ENCODE measurements around the gene SIL1. TPM values are rescaled to one million over a fixed set of nuclear protein-coding genes. Genes with fewer than 3 reads are reported as not detected.

Gene SIL1
- total and polyA plus RNA-seq, 2 experiments from 2014 or later: 78.8 to 89.8 TPM

- TF ChIP-seq EZH2 (IDR thresholded peaks at IDR 0.05; ENCODE audit: insufficient read depth, poor library complexity, severe bottlenecking): no peak
- no peak for TF ChIP-seq EZH2phosphoT487 (IDR thresholded peaks at IDR 0.05; ENCODE audit: insufficient read depth, low read depth)
- Histone ChIP-seq H3K4me1 (ENCODE audit: insufficient read depth) (no peaks in the 10 kb centered on the region), H3K27me3 (replicated peaks; ENCODE audit: insufficient read depth) (no peaks in the 10 kb centered on the region), H3F3A (ENCODE audit: insufficient read depth) (no peaks in the 10 kb centered on the region), H3K36me3 (ENCODE audit: low read depth) (no peaks in the 10 kb centered on the region), H4K20me1 (ENCODE audit: insufficient read depth) (no peaks in the 10 kb centered on the region), H3K9me3 (ENCODE audit: low read depth) (no peaks in the 10 kb centered on the region), H3K27ac (no peak overlapping the region), H3K9me2 (ENCODE audit: insufficient read depth) (no peaks in the 10 kb centered on the region), H3K4me3 (no peak overlapping the region), H2AFZ (no peak overlapping the region), H3K79me2 (ENCODE audit: insufficient read depth) (peaks cover 61% of the 10 kb centered on the region), H3K4me2 (ENCODE audit: unreplicated experiment) (no peak overlapping the region), H3K9ac (no peak overlapping the region)
- DNase-seq: no peak
- 79 to 83% methylated on average over 5 of the region's 5 CpGs for WGBS, 2 experiments (ENCODE audit: low coverage in 1 of 2, low lambda C conversion rate in 2 of 2, missing lambda C conversion rate in 2 of 2)
- in situ Hi-C loops (cut with MboI): no loop called here
These were observed 42.8 kb downstream of the SIL1 start for GRCh38 chr5:139155333-139155732.

- WGBS, 2 experiments (ENCODE audit: low coverage in 1 of 2, low lambda C conversion rate in 2 of 2, missing lambda C conversion rate in 2 of 2): 99% methylated on average over 7 of the region's 7 CpGs
- Histone ChIP-seq H3K9me2 (ENCODE audit: insufficient read depth) (no peaks in the 10 kb centered on the region), H3K4me2 (ENCODE audit: unreplicated experiment) (no peak overlapping the region)
These were observed 46.3 kb downstream of the SIL1 start for GRCh38 chr5:139151902-139152301.

GRCh38 chr5:139150367-139150999, 47.7 kb downstream of the SIL1 start:
- no peak for DNase-seq
- TF ChIP-seq EZH2 (IDR thresholded peaks at IDR 0.05; ENCODE audit: insufficient read depth, poor library complexity, severe bottlenecking) (no peak), EZH2phosphoT487 (IDR thresholded peaks at IDR 0.05; ENCODE audit: insufficient read depth, low read depth) (no peak)
- in situ Hi-C loops (cut with MboI): no loop called here
- WGBS, 2 experiments (ENCODE audit: low coverage in 1 of 2, low lambda C conversion rate in 2 of 2, missing lambda C conversion rate in 2 of 2): 97 to 99% methylated on average over 9 of the region's 9 CpGs
- Histone ChIP-seq H3K79me2 (ENCODE audit: insufficient read depth) (peaks cover 71% of the 10 kb centered on the region), H3K27ac (no peak overlapping the region), H3K4me3 (no peak overlapping the region), H3K9ac (no peak overlapping the region), H3K36me3 (ENCODE audit: low read depth) (no peaks in the 10 kb centered on the region), H3K27me3 (replicated peaks; ENCODE audit: insufficient read depth) (no peaks in the 10 kb centered on the region), H2AFZ (no peak overlapping the region), H3F3A (ENCODE audit: insufficient read depth) (peaks cover 4% of the 10 kb centered on the region; the same call in 1 of the 2 replicates), H4K20me1 (ENCODE audit: insufficient read depth) (no peaks in the 10 kb centered on the region), H3K4me1 (ENCODE audit: insufficient read depth) (peaks cover 20% of the 10 kb centered on the region), H3K4me2 (ENCODE audit: unreplicated experiment) (no peak overlapping the region), H3K9me2 (ENCODE audit: insufficient read depth) (no peaks in the 10 kb centered on the region), H3K9me3 (ENCODE audit: low read depth) (no peaks in the 10 kb centered on the region)

More at GRCh38 chr5:139151902-139152301, 46.3 kb downstream of the SIL1 start:
- H4K20me1 ChIP-seq (ENCODE audit: insufficient read depth): no peaks in the 10 kb centered on the region
- H3K27me3 ChIP-seq (replicated peaks; ENCODE audit: insufficient read depth): no peaks in the 10 kb centered on the region
- TF ChIP-seq EZH2 (IDR thresholded peaks at IDR 0.05; ENCODE audit: insufficient read depth, poor library complexity, severe bottlenecking) (no peak), EZH2phosphoT487 (IDR thresholded peaks at IDR 0.05; ENCODE audit: insufficient read depth, low read depth) (no peak)
- no peak overlapping the region for H3K4me3 ChIP-seq
- H3K36me3 ChIP-seq (ENCODE audit: low read depth): no peaks in the 10 kb centered on the region
- peaks cover 2% of the 10 kb centered on the region; the same call in 1 of the 2 replicates for H3F3A ChIP-seq (ENCODE audit: insufficient read depth)
- no peak overlapping the region for H3K27ac ChIP-seq
- DNase-seq: no peak
- H3K9ac ChIP-seq: no peak overlapping the region
- peaks cover 71% of the 10 kb centered on the region for H3K79me2 ChIP-seq (ENCODE audit: insufficient read depth)
- in situ Hi-C loops (cut with MboI): no loop called here
- H3K9me3 ChIP-seq (ENCODE audit: low read depth): no peaks in the 10 kb centered on the region
- no peak overlapping the region for H2AFZ ChIP-seq
- peaks cover 20% of the 10 kb centered on the region for H3K4me1 ChIP-seq (ENCODE audit: insufficient read depth)

- no peaks in the 10 kb centered on the region for H4K20me1 ChIP-seq (ENCODE audit: insufficient read depth)
- peaks cover 10% of the 10 kb centered on the region for H3F3A ChIP-seq (ENCODE audit: insufficient read depth)
- no peak overlapping the region for H3K4me2 ChIP-seq (ENCODE audit: unreplicated experiment)
- peak; percentile 52 for DNase-seq
- in situ Hi-C loops (cut with MboI): no loop called here
- peaks cover 62% of the 10 kb centered on the region for H3K79me2 ChIP-seq (ENCODE audit: insufficient read depth)
- no peaks in the 10 kb centered on the region for H3K9me2 ChIP-seq (ENCODE audit: insufficient read depth)
- no peak overlapping the region for H3K4me3 ChIP-seq
- H3K9me3 ChIP-seq (ENCODE audit: low read depth): no peaks in the 10 kb centered on the region
- no peak overlapping the region for H3K9ac ChIP-seq
- H3K27ac ChIP-seq: no peak overlapping the region
- no peaks in the 10 kb centered on the region for H3K27me3 ChIP-seq (replicated peaks; ENCODE audit: insufficient read depth)
- TF ChIP-seq EZH2 (IDR thresholded peaks at IDR 0.05; ENCODE audit: insufficient read depth, poor library complexity, severe bottlenecking) (no peak), EZH2phosphoT487 (IDR thresholded peaks at IDR 0.05; ENCODE audit: insufficient read depth, low read depth) (no peak)
- no peaks in the 10 kb centered on the region for H3K36me3 ChIP-seq (ENCODE audit: low read depth)
- WGBS, 2 experiments (ENCODE audit: low coverage in 1 of 2, low lambda C conversion rate in 2 of 2, missing lambda C conversion rate in 2 of 2): 62 to 63% methylated on average over 3 of the region's 3 CpGs
- no peak overlapping the region for H2AFZ ChIP-seq
- peaks cover 25% of the 10 kb centered on the region for H3K4me1 ChIP-seq (ENCODE audit: insufficient read depth)
These were observed 48.5 kb downstream of the SIL1 start for GRCh38 chr5:139149477-139150199.
